UCSD-AML1 (cell line): Measurements from ENCODE around the gene RCSD1.

Source experiments
- DNase-seq: peaks from one replicate; lab custom pipeline; 2025; ENCODE audit not compliant: unreplicated experiment; lab: John Stamatoyannopoulos, UW

Gene RCSD1

DNA sequence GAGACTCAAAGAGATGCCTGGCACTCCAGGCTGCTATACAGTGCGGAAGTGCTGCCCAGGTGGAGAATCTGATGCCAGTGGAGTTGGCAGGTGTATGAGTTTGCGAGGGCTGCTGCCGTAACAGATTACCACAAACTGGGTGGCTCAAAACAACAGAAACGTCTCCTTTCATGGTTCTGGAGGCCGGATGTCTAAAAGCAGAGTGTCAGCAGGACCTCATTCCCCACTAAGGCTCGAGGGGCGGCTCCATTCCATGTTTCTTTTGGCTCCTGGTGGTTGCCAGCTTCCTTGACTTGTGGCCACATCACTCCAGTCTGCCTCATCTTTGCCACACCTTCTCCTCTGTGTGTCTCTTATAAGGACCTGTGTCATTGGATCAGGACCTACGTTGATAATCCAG is 10.0 kb downstream of the RCSD1 start:
- DNase-seq: no peak

GRCh38 chr1:167641786-167642500 is 11.9 kb downstream of the RCSD1 start:
- DNase-seq: no peak

GRCh38 chr1:167642501-167642826 is 12.4 kb downstream of the RCSD1 start:
- no peak for DNase-seq

- DNase-seq: no peak
Observed at GRCh38 chr1:167643441-167643840, 13.4 kb downstream of the RCSD1 start.

- DNase-seq: no peak
Observed at GRCh38 chr1:167644551-167644950, 14.5 kb downstream of the RCSD1 start.

GRCh38 chr1:167645140-167645541 is 15.1 kb downstream of the RCSD1 start:
- no peak for DNase-seq

GRCh38 chr1:167645625-167646414 is 15.8 kb downstream of the RCSD1 start:
- DNase-seq: no peak

DNA sequence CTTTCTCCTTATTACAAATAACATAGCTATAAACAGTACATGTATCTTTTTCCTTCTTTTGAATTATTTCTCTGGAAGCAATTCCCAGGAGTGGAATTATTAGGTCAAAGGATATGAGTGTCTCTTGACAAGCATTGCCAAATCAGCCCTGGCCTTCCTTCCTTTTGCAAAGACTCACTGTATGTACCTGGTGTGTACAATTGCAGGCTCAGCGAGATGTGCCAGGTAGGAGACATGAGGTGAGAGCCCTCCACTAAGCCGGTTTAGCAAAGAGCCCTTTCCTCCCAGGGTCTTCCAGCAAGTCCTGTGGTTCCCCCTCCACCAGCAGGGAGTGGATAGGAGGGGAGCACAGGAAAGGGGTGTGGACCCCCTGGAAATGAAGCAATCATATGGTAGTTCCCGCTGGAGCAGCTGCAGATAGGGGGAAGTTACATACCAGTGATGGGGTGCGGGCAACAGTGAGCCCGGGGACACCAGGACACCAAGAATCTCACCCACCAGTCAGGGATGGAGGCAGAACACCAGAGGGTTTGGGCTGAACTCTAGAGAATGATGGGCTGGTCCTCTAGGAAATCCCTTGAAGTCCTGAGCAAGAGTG is 18.3 kb downstream of the RCSD1 start:
- DNase-seq: no peak

DNA sequence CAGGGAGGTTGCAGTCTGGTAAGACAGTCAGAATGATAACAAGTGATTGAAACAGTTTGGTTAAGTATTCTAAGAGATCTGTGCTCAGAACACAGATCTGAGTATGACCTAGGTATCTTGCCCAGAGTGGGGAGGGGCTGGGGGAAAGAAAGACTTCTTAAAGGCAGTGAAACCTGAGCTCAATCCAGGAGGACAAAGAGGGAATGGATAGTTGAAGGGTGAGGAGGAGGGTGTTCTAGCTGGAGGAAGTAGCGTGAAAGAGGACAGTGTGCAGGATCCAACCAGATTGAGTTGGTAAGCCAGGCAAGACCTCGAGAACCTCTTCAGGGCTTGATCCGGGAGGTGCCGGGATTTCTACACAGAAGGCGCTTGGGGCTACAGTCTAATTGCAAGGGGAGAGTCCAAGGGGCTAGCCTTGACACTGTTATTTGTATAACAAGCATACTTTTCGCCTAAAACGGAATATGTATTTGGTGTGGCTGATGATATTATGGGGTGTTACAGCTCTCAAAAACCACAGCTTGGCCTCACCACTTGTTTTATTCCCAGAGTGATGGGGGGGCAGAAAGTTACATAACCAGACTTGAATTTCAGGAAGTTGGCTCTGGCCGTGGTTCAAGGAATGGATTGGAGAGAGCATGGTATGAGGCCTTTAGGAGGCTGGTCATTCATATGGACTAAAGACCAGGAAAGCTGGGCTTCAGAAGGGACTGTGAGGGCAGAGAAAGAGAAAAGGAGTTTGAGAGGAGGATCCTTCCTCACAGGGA is 19.1 kb downstream of the RCSD1 start:
- DNase-seq: no peak

DNA sequence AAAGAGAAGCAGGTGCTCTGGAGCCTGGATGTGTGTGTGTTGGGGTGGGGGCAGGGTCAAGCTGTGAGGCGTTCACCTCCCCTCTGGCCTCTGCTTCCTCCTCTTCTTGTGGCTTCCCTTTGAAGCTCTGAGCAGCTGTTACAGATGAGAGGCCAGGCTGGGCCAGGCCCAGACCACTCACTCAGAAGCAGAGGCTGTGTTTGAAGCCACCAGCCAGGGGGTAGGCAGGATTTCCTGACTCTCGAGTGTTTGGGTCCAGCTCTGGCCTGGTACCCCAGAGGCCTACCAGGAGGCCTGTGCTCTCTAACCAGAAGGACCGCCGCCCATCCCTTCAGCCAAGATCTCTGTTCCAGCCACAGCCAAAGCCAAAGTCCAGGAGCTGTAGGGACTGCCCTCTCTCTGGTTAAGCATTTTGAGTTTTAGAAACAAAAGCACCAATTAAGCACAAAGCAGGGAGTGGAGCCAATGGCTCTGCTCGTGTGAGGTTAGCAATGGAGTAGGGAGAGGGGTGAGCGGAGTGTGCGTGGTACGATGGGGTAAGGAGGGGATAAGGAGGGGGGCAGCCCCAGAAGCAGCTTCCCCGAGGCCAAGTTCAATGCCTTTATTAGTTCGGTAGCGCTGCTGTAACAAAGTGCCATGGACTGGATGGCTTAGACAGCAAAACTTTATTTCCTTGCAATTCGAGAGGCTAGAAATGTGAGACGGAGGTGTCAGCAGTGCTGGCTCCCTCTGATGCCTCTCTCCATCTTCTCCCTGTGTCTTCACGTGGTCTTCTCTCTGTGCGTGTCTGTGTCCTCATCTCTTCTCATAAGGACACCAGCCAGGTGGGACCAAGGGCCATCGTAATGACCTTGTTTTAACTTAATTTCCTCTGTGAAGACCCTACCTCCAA is 20.5 kb downstream of the RCSD1 start:
- DNase-seq: peak; percentile 75

- no peak for DNase-seq
Observed at GRCh38 chr1:167651161-167651693, 21.2 kb downstream of the RCSD1 start.

GRCh38 chr1:167654975-167655575 is 25.0 kb downstream of the RCSD1 start:
- DNase-seq: peak; percentile 33

DNA sequence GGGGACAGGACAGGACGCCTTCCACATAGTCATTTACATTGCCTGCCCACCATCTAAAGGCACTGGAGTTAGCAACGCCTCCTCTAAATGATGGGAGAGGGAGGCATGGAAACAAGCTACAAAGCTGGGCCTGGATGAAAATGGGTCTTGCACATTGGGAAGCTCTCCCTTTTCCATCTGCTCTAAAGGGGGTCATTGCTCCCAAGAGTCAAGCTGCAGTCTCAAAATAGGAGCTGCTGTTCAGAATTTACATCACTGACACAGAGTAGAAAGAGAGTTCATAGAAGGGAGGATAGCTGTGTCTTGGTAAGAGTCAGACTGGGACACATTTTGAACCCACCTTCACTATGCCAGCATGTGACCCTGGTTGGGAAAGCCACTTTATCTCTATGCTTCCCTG is 26.6 kb downstream of the RCSD1 start:
- DNase-seq: no peak

- no peak for DNase-seq
Observed at GRCh38 chr1:167658574-167659328, 28.7 kb downstream of the RCSD1 start.

DNA sequence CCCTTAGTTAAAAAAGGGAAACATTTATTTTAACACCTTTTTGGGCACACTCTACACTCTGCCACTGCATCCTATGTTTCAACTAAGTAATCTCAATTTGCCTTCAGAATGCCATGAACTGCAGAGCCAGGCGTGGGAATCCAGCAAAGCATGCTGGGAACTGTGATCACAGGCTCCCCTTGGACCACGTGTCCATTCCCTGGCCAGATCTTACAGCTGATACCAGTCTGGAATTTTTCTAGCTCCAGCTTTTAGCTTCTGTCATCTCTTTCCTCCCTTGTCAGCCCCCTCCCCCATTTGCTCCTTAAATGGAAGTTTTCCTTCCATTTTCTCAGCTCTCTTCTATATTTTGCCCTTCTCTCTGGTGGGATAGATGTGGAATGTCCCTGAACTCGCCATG is 29.4 kb downstream of the RCSD1 start:
- no peak for DNase-seq

DNA sequence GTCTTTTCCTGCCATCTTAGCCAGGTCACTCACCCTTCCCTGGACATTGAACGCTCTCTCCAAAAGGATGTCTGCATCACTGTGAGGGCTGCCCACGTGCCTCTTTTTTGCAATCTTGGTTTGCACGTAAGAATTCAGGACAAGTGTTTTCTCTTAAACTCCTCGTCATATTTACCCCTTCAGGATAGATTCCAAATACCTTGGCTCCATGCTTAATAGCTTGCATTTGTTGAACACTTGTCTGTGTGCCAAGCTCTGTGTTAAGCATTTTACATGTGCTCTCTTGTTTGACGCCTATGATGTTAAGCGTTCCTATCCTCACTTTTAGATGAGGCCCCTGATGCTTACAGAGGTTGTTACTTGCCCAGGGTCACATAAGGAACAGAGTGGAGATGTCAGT is 29.8 kb downstream of the RCSD1 start:
- no peak for DNase-seq

GRCh38 chr1:167661527-167662426 is 31.7 kb downstream of the RCSD1 start:
- no peak for DNase-seq
